ENCODE results near the gene PCDHGC5. TPM values are rescaled to one million over a fixed set of nuclear protein-coding genes. Genes with fewer than 3 reads are reported as not detected.

Gene PCDHGC5
- total RNA-seq, 4 donors from 2014 or later, result 3.1 to 5.9 (median 3.8) TPM

GRCh38 chr5:141524604-141525597 lies 36.0 kb downstream of the PCDHGC5 start:
- no peak overlapping the region for H3K4me3 ChIP-seq

DNA sequence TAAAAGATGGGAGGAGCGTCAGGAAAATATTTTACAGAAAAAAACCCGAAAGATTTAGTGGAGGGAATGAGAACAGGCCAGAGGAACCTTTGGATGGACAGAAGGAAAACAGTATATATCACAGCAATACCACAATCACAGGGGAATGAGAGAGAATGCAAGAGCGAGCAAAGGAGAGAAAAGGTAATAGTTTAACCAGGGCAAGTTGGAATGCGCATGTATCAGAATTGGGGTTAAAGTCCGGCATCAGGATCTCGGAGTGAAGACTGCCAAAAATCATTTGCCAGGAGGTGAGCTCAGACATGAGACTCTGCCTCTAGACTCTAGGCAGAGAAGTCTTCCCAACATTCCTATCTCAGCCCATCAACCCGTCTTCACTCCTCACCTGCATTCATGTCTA lies 36.8 kb downstream of the PCDHGC5 start:
- peaks cover 0 to 41% (median 0%) of the 10 kb centered on the region in 3 donors for H3K36me3 ChIP-seq
- H3K4me3 ChIP-seq, result no peak overlapping the region
- peak overlapping the region in 3 of 4 donors; percentile 53 to 79 (median 73) for H3K27ac ChIP-seq
- TF ChIP-seq POLR2A (IDR thresholded peaks at IDR 0.05) (no peak), CTCF (IDR thresholded peaks at IDR 0.05) (no peak), EP300 (IDR thresholded peaks at IDR 0.05) (no peak)
- no peaks in the 10 kb centered on the region for H3K27me3 ChIP-seq
- H3K9me3 ChIP-seq, result no peaks in the 10 kb centered on the region
- peaks cover 3 to 70% (median 32%) of the 10 kb centered on the region in 4 donors for H3K4me1 ChIP-seq
- WGBS, 2 donors, result 58 to 67% methylated on average over 7 of the region's 7 CpGs
- no peak for DNase-seq (ENCODE audit: low spot score in 2 of 2)

More at GRCh38 chr5:141524604-141525597, 36.0 kb downstream of the PCDHGC5 start:
- Histone ChIP-seq H3K4me1 (peaks cover 3 to 75% (median 37%) of the 10 kb centered on the region in 4 donors), H3K9me3 (no peaks in the 10 kb centered on the region), H3K27ac (peak overlapping the region in 3 of 4 donors; percentile 53 to 80 (median 73)), H3K27me3 (no peaks in the 10 kb centered on the region), H3K36me3 (peaks cover 0 to 41% (median 0%) of the 10 kb centered on the region in 3 donors)
- peak; percentile 72 to 89 for DNase-seq (ENCODE audit: low spot score in 2 of 2)
- TF ChIP-seq POLR2A (IDR thresholded peaks at IDR 0.05), result no peak
- TF ChIP-seq EP300 (IDR thresholded peaks at IDR 0.05), result peak; percentile 47 to 90
- TF ChIP-seq CTCF (IDR thresholded peaks at IDR 0.05), result peak; percentile 95 to 100 (median 99)
- WGBS, 2 donors, result 17 to 27% methylated on average over 10 to 12 of the region's 12 CpGs

DNA sequence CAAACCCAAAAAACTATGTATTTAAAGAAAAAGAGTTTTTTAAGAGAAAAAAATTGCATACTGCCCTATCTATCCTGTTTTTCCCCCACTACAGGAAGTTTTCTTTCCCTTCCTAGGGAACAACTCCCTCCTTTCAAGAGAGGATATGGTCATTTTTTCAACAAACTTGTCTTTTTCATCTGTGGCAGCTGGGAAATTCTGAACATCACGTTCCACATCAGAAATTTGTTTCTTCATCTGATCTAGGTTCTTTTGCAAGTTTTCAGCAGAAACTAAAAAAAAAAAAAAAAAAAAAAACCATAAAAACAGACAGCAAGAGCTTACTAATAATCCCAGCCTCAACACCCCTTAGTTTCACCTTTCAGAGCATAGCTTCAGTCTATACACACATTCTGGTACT lies 38.5 kb downstream of the PCDHGC5 start:
- H3K27ac ChIP-seq, result peak overlapping the region in 2 of 4 donors; percentile 39 to 81
- TF ChIP-seq EP300 (IDR thresholded peaks at IDR 0.05), result no peak
- TF ChIP-seq POLR2A (IDR thresholded peaks at IDR 0.05), result no peak
- no peak for TF ChIP-seq CTCF (IDR thresholded peaks at IDR 0.05)
- no peaks in the 10 kb centered on the region for H3K27me3 ChIP-seq
- WGBS, 2 donors, result 32 to 37% methylated on average over 1 of the region's 1 CpG
- H3K36me3 ChIP-seq, result peaks cover 0 to 41% (median 0%) of the 10 kb centered on the region in 3 donors
- no peak overlapping the region for H3K4me3 ChIP-seq
- H3K4me1 ChIP-seq, result peaks cover 0 to 52% (median 16%) of the 10 kb centered on the region in 4 donors
- no peaks in the 10 kb centered on the region for H3K9me3 ChIP-seq
- no peak for DNase-seq (ENCODE audit: low spot score in 2 of 2)

GRCh38 chr5:141528291-141528984 lies 39.6 kb downstream of the PCDHGC5 start:
- peaks cover 0 to 47% (median 4%) of the 10 kb centered on the region in 3 donors for H3K36me3 ChIP-seq
- no peaks in the 10 kb centered on the region for H3K27me3 ChIP-seq
- 69 to 73% methylated on average over 11 of the region's 11 CpGs for WGBS, 2 donors
- no peaks in the 10 kb centered on the region for H3K9me3 ChIP-seq
- H3K27ac ChIP-seq, result peak overlapping the region; percentile 52 to 83 (median 67)
- peak; percentile 27 to 33 for DNase-seq (ENCODE audit: low spot score in 2 of 2)
- peaks cover 0 to 42% (median 10%) of the 10 kb centered on the region in 4 donors for H3K4me1 ChIP-seq
- TF ChIP-seq POLR2A (IDR thresholded peaks at IDR 0.05) (no peak), EP300 (IDR thresholded peaks at IDR 0.05) (peak in 1 of 2 donors; percentile 62)
- no peak overlapping the region for H3K4me3 ChIP-seq

GRCh38 chr5:141529002-141529401 lies 40.1 kb downstream of the PCDHGC5 start:
- Histone ChIP-seq H3K27ac (peak overlapping the region; percentile 52 to 83 (median 67)), H3K4me3 (no peak overlapping the region), H3K4me1 (peaks cover 0 to 36% (median 7%) of the 10 kb centered on the region in 4 donors), H3K36me3 (peaks cover 0 to 52% (median 8%) of the 10 kb centered on the region in 3 donors), H3K9me3 (no peaks in the 10 kb centered on the region), H3K27me3 (no peaks in the 10 kb centered on the region)
- peak in 1 of 2 donors; percentile 24 for DNase-seq (ENCODE audit: low spot score in 2 of 2)
- no peak for TF ChIP-seq CTCF (IDR thresholded peaks at IDR 0.05)
- no peak for TF ChIP-seq POLR2A (IDR thresholded peaks at IDR 0.05)
- TF ChIP-seq EP300 (IDR thresholded peaks at IDR 0.05), result no peak
- WGBS, 2 donors, result 55 to 59% methylated on average over 5 of the region's 5 CpGs

All from tibial nerve (tissue), 4 donors.